H1 (cell line): ENCODE data around the gene BSN. TPM values are rescaled to one million over a fixed set of nuclear protein-coding genes. Genes with fewer than 3 reads are reported as not detected.

ENCODE experiments used
- CTCF ChIA-PET: fragments of 300-600 bp; sonication (Branson Sonifier 250); formaldehyde crosslinking; loops from one replicate; lab custom pipeline; 2021; ENCODE audit not compliant: partially characterized antibody; lab: Charles Lee
- POLR2A ChIA-PET: fragments of 300-600 bp; sonication (Branson Sonifier 250); formaldehyde crosslinking; loops from one replicate; lab custom pipeline; 2021; ENCODE audit warnings: inconsistent platforms; ENCODE audit not compliant: partially characterized antibody; lab: Charles Lee
- DNase-seq, 2 experiments: peaks; one replicate each; pipeline versions ENCODE4 v3.0.0 to v3.0.0-alpha.2; 2010 to 2022; ENCODE audit warnings: low spot score in 2 of 2, low read depth in 1 of 2, mixed read lengths in 1 of 2
- FAIRE-seq: peaks from 2 replicates; lab custom pipeline; 2011; peaks lifted over from hg19 to GRCh38; lab: Jason Lieb, UNC
- H2AFZ ChIP-seq: 2 replicates; pipeline ENCODE4 v1.8.1; 2012; ENCODE audit warnings: low read length, inconsistent platforms
- H2AK5ac ChIP-seq: 2 replicates; pipeline ENCODE4 v1.6.1; 2013; ENCODE audit warnings: low read depth, low read length
- H2BK120ac ChIP-seq: replicated peaks from 2 replicates; pipeline ENCODE3; 2013; ENCODE audit warnings: low read depth, low read length, inconsistent platforms
- H2BK12ac ChIP-seq: 2 replicates; pipeline ENCODE4 v1.6.1; 2013; ENCODE audit warnings: low read depth, low read length
- H2BK15ac ChIP-seq: 2 replicates; pipeline ENCODE4 v1.6.1; 2013; ENCODE audit warnings: low read length
- H2BK20ac ChIP-seq: 2 replicates; pipeline ENCODE4 v1.6.1; 2013; ENCODE audit warnings: low read length
- H2BK5ac ChIP-seq: 2 replicates; pipeline ENCODE4 v1.6.1; 2013; ENCODE audit warnings: low read depth, low read length
- H3K14ac ChIP-seq: 2 replicates; pipeline ENCODE4 v1.6.1; 2013; ENCODE audit warnings: inconsistent platforms; ENCODE audit not compliant: insufficient read length
- H3K18ac ChIP-seq: 2 replicates; pipeline ENCODE4 v1.6.1; 2013; ENCODE audit warnings: low read length; ENCODE audit errors: extremely low read depth
- H3K23ac ChIP-seq: 2 replicates; pipeline ENCODE4 v1.6.1; 2013; ENCODE audit warnings: inconsistent platforms; ENCODE audit not compliant: insufficient read length
- H3K23me2 ChIP-seq: 2 replicates; pipeline ENCODE4 v1.6.1; 2013; ENCODE audit warnings: low read depth, low read length
- H3K27ac ChIP-seq: 2 replicates; pipeline ENCODE4 v1.6.1; 2011; ENCODE audit warnings: low read depth, low read length, inconsistent platforms
- H3K27me3 ChIP-seq, 4 experiments: replicated peaks in 1 of 4; 1 replicate in 1 of 4; 2 replicates in 3 of 4; pipeline versions ENCODE4 v1.6.1 to v1.8.1; 2011 to 2013; ENCODE audit warnings: low read length in 3 of 4, mild to moderate bottlenecking in 3 of 4, inconsistent platforms in 2 of 4, mixed read lengths in 2 of 4, moderate library complexity in 1 of 4; ENCODE audit not compliant: control insufficient read depth in 3 of 4, insufficient read depth in 3 of 4; ENCODE audit errors: extremely low read depth in 1 of 4
- H3K36me3 ChIP-seq, 4 experiments: 2 replicates each; pipeline versions ENCODE4 v1.6.1 to v1.8.1; 2011 to 2013; ENCODE audit warnings: mild to moderate bottlenecking in 4 of 4, low read length in 3 of 4, moderate library complexity in 2 of 4, control low read depth in 1 of 4, inconsistent platforms in 1 of 4; ENCODE audit not compliant: insufficient read depth in 4 of 4, control insufficient read depth in 2 of 4
- H3K4ac ChIP-seq: replicated peaks from 2 replicates; pipeline ENCODE3; 2013; ENCODE audit warnings: low read length, low read depth, mixed read lengths, inconsistent platforms; ENCODE audit not compliant: insufficient read length
- H3K4me1 ChIP-seq, 4 experiments: replicated peaks in 1 of 4; 1 replicate in 1 of 4; 2 replicates in 3 of 4; pipeline versions ENCODE4 v1.6.1 to v1.8.1; 2011 to 2013; ENCODE audit warnings: low read length in 3 of 4, inconsistent platforms in 2 of 4, mixed read lengths in 1 of 4; ENCODE audit not compliant: insufficient read depth in 4 of 4, control insufficient read depth in 3 of 4
- H3K4me2 ChIP-seq, 2 experiments: 2 replicates each; pipeline versions ENCODE4 v1.6.1 to v1.8.1; 2011 to 2013; ENCODE audit warnings: low read depth in 2 of 2, low read length in 2 of 2, control low read depth in 1 of 2, inconsistent platforms in 1 of 2, mild to moderate bottlenecking in 1 of 2; ENCODE audit not compliant: insufficient read depth in 1 of 2
- H3K4me3 ChIP-seq, 4 experiments: fragments of 200-600, 300-600 bp in 1 of 4; sonication (generic), shearing (Covaris generic), sonication (Bioruptor Twin) in 1 of 4; 2 replicates each; pipeline versions ENCODE4 v1.5.1 to v1.8.1; 2011 to 2016; ENCODE audit warnings: low read length in 4 of 4, low read depth in 3 of 4, control low read depth in 2 of 4, inconsistent platforms in 2 of 4, mild to moderate bottlenecking in 2 of 4, mixed read lengths in 1 of 4, moderate library complexity in 1 of 4; ENCODE audit not compliant: insufficient read depth in 2 of 4; ENCODE audit errors: extremely low read depth in 1 of 4
- H3K56ac ChIP-seq: replicated peaks from 2 replicates; pipeline ENCODE3; 2013; ENCODE audit warnings: low read depth, mild to moderate bottlenecking, mixed read lengths, low read length, inconsistent platforms; ENCODE audit not compliant: insufficient read length
- H3K79me1 ChIP-seq: 2 replicates; pipeline ENCODE4 v1.6.1; 2013; ENCODE audit warnings: low read depth, low read length, control low read depth
- H3K79me2 ChIP-seq, 2 experiments: 2 replicates each; pipeline versions ENCODE4 v1.6.1 to v1.8.1; 2012 to 2013; ENCODE audit warnings: low read length in 2 of 2, mild to moderate bottlenecking in 2 of 2, inconsistent platforms in 1 of 2; ENCODE audit not compliant: insufficient read depth in 2 of 2, control insufficient read depth in 1 of 2
- H3K9ac ChIP-seq, 4 experiments: replicated peaks in 1 of 4; 1 replicate in 1 of 4; 2 replicates in 3 of 4; pipeline versions ENCODE4 v1.6.1 to v1.8.1; 2011 to 2013; ENCODE audit warnings: low read depth in 3 of 4, low read length in 3 of 4, control low read depth in 2 of 4, mild to moderate bottlenecking in 2 of 4, moderate library complexity in 2 of 4, inconsistent platforms in 1 of 4; ENCODE audit errors: extremely low read depth in 1 of 4
- H3K9me3 ChIP-seq, 2 experiments: 2 replicates each; pipeline versions ENCODE4 v1.6.1 to v1.8.1; 2012 to 2013; ENCODE audit warnings: mild to moderate bottlenecking in 2 of 2, moderate library complexity in 2 of 2, control low read depth in 1 of 2, inconsistent platforms in 1 of 2, low read depth in 1 of 2, low read length in 1 of 2, mixed read lengths in 1 of 2; ENCODE audit not compliant: insufficient read depth in 2 of 2
- H4K20me1 ChIP-seq, 2 experiments: replicated peaks in 1 of 2; 2 replicates each; pipeline versions ENCODE3 to v1.8.1; 2011 to 2013; ENCODE audit warnings: inconsistent platforms in 2 of 2, low read length in 2 of 2, mild to moderate bottlenecking in 1 of 2; ENCODE audit not compliant: insufficient read depth in 2 of 2, control insufficient read depth in 1 of 2
- H4K5ac ChIP-seq: 2 replicates; pipeline ENCODE4 v1.6.1; 2013; ENCODE audit warnings: low read length, low read depth, mixed read lengths, inconsistent platforms; ENCODE audit not compliant: insufficient read length
- H4K8ac ChIP-seq: 2 replicates; pipeline ENCODE4 v1.8.0; 2013; ENCODE audit warnings: mild to moderate bottlenecking, moderate library complexity, low read length, inconsistent platforms; ENCODE audit not compliant: insufficient read depth; ENCODE audit errors: extremely low read depth
- H4K91ac ChIP-seq: replicated peaks from 2 replicates; pipeline ENCODE3; 2013; ENCODE audit warnings: low read length, mixed read lengths, inconsistent platforms; ENCODE audit not compliant: insufficient read length
- MAFK ChIP-seq: IDR thresholded peaks from 2 replicates; pipeline ENCODE4 v1.6.1; 2012; ENCODE audit warnings: low read depth, mild to moderate bottlenecking, improper control_type of control experiment, low read length
- RBBP5 ChIP-seq: IDR thresholded peaks from 2 replicates; pipeline ENCODE4 v1.7.1; 2012; ENCODE audit warnings: low read depth, mild to moderate bottlenecking, inconsistent platforms, low read length, moderate library complexity, borderline replicate concordance
- RNF2 ChIP-seq: fragments of 200-900, 300-1000 bp; sonication (generic); IDR thresholded peaks from 2 replicates; pipeline ENCODE4 v1.7.1; 2016; ENCODE audit warnings: borderline replicate concordance, low read depth, mild to moderate bottlenecking, antibody characterized with exemption, low read length; ENCODE audit not compliant: poor library complexity, severe bottlenecking; ENCODE audit errors: missing control alignments
- SAP30 ChIP-seq: fragments of 300-600 bp; sonication (generic); IDR thresholded peaks from 2 replicates; pipeline ENCODE4 v1.7.1; 2012; ENCODE audit warnings: low read length, moderate library complexity, mild to moderate bottlenecking, inconsistent platforms; ENCODE audit not compliant: insufficient read depth, insufficient replicate concordance
- SP1 ChIP-seq: IDR thresholded peaks from 2 replicates; pipeline ENCODE4 v1.6.1; 2011; ENCODE audit warnings: low read depth, low read length
- TAF7 ChIP-seq: optimal IDR thresholded peaks from 2 replicates; pipeline ENCODE3; 2011; ENCODE audit warnings: low read depth, mild to moderate bottlenecking, inconsistent platforms, low read length, moderate library complexity, borderline replicate concordance
- TBP ChIP-seq: IDR thresholded peaks from 2 replicates; pipeline ENCODE4 v1.6.1; 2011; ENCODE audit warnings: low read depth, low read length, improper control_type of control experiment
- ZNF274 ChIP-seq: IDR thresholded peaks from 2 replicates; pipeline ENCODE4 v1.7.0; 2012; ENCODE audit warnings: low read length, borderline replicate concordance; ENCODE audit errors: extremely low read depth
- WGBS, 2 experiments: shearing (Covaris generic) in 1 of 2; methylation state at CpG; one replicate each; pipeline versions ENCODE4 v1.1.6 to v1.1.7; 2013 to 2015; ENCODE audit warnings: low lambda C conversion rate in 2 of 2, mixed read lengths in 2 of 2, inconsistent platforms in 1 of 2, low coverage in 1 of 2, missing lambda C conversion rate in 1 of 2; ENCODE audit not compliant: insufficient replicate concordance in 2 of 2, insufficient coverage in 1 of 2, insufficient read length in 1 of 2; ENCODE audit errors: extremely low coverage in 1 of 2, missing lambda C conversion rate in 1 of 2; 5-methylcytosine and 5-hydroxymethylcytosine counted together
- polyA plus RNA-seq, 7 experiments: library from polyadenylated mRNA; depleted of rRNA in 3 of 7; stranded (reverse) in 5 of 7; unstranded in 2 of 7; fragments of >200 nt in 5 of 7; fragments of 200-250 nt in 2 of 7; gene quantifications; 1 replicate in 5 of 7; 2 replicates in 1 of 7; 4 replicates in 1 of 7; pipeline versions ENCODE4 v1.2.1 to v1.2.3, GENCODE V29; 2011 to 2013; ENCODE audit warnings: missing spikeins in 2 of 7, mixed read lengths in 2 of 7
- total RNA-seq: library from RNA; stranded (reverse); fragmentation: NEBNext Ultra II Directional; extraction: Animal tissue kit (Norgen Biotek cat#: 25700); gene quantifications from 2 replicates; pipeline ENCODE4 v1.2.1, GENCODE V29; 2021

Gene BSN
- total and polyA plus RNA-seq, 2 of the 8 experiments (the other 6 are each of a cell fraction or from before 2014, with no cell fraction given), result 0.60 to 3.0 TPM

DNA sequence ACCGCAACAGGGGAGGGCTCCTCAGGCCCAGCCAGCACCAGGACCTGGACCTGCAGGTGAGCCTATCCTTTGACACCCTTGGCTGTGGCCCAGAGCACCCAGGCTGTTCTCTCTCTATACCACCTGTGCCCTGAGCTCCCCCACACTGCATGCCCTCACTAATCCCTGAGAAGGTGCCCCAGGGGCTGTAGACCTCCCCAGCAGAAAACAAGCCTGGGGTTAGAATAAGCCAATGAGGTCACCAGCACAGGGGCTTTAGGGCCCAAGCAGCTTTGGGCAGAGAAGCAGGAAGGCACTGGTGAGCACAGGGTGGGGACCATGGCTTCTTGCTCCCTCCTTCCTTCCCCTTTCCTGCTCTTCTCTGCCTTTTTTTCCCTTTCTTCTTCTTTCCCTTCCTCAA is 109.6 kb downstream of the BSN start:
- no peak overlapping the region for H2AFZ ChIP-seq
- no peak overlapping the region for H3K4ac ChIP-seq
- WGBS, 2 experiments, result 85% methylated on average over 1 of the region's 1 CpG; no CpG with 5 or more reads in 1 of the 2 experiments
- no peak overlapping the region for H2BK5ac ChIP-seq
- H3K56ac ChIP-seq, result no peak overlapping the region
- no peaks in the 10 kb centered on the region for H3K27me3 ChIP-seq
- H3K23me2 ChIP-seq, result no peaks in the 10 kb centered on the region
- no peak overlapping the region for H3K9ac ChIP-seq
- H3K18ac ChIP-seq, result no peak overlapping the region
- H2BK12ac ChIP-seq, result no peak overlapping the region
- no peaks in the 10 kb centered on the region for H3K36me3 ChIP-seq
- DNase-seq (no peak), FAIRE-seq (no peak)
- H3K27ac ChIP-seq, result no peak overlapping the region
- H3K14ac ChIP-seq, result no peak overlapping the region
- no peak overlapping the region for H4K91ac ChIP-seq
- H4K8ac ChIP-seq, result no peak overlapping the region
- H3K23ac ChIP-seq, result no peak overlapping the region
- ChIA-PET POLR2A (interaction anchor here (1.0 kb wide), 1 partner anchor 99 kb away, joined by 3 read pairs; no protein-coding TSS in a partner anchor), CTCF (interaction anchor here (0.6 to 3.9 kb wide), 8 partner anchors 8 to 127 kb away, joined by 3 to 21 read pairs (median 4); no protein-coding TSS in a partner anchor)
- H3K4me3 ChIP-seq, result no peak overlapping the region
- H2AK5ac ChIP-seq, result no peak overlapping the region
- no peak overlapping the region for H2BK20ac ChIP-seq
- no peak overlapping the region for H2BK15ac ChIP-seq
- no peaks in the 10 kb centered on the region for H3K9me3 ChIP-seq
- no peaks in the 10 kb centered on the region; the same call in 1 of the 2 replicates for H3K79me1 ChIP-seq
- H4K5ac ChIP-seq, result no peak overlapping the region
- H2BK120ac ChIP-seq, result no peak overlapping the region
- no peak overlapping the region for H3K4me2 ChIP-seq
- peaks cover 0 to 8% (median under 1%) of the 10 kb centered on the region in 4 experiments; a peak in 1 of 7 replicates for H3K4me1 ChIP-seq
- H4K20me1 ChIP-seq, result no peaks in the 10 kb centered on the region
- H3K79me2 ChIP-seq, result no peaks in the 10 kb centered on the region
- TF ChIP-seq RNF2 (no peak), TAF7 (no peak), MAFK (no peak), SP1 (no peak), RBBP5 (no peak), SAP30 (no peak), ZNF274 (no peak), TBP (no peak)
